IPS DF 19.7 (cell line): ENCODE measurements around the gene IGSF22.

Source experiments
- DNase-seq: peaks from one replicate; pipeline ENCODE4 v3.0.0-alpha.2; 2013; ENCODE audit warnings: low read depth, low spot score

Gene IGSF22

DNA sequence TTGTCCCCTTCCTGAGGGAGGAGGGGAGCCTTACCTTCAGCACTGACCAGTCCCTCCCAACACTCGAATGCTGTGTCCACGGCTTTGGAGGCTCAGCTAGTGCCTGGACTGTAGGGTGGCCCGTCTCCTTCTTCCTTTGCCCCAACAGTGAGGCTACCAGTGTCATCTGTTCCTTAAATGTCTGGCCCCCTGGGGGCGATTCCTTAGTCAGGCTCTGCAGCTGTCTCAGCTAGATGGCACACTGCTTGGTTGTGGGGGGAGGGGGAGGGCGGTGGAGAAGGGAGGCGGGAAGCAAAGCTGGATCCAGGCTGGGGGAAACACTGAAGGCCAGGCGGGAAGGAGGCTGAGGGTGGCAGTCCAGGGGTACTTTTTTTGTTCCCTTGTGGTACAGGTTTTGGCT is at the start of gene IGSF22:
TSS of gene IGSF22 (minus strand) at position 149 of the 400 bp plus-strand sequence. CDS start 1,952 bp downstream, outside the sequence.
- no peak for DNase-seq

GRCh38 chr11:18774801-18775200 is 48.8 kb upstream of the IGSF22 start:
- DNase-seq: no peak

DNA sequence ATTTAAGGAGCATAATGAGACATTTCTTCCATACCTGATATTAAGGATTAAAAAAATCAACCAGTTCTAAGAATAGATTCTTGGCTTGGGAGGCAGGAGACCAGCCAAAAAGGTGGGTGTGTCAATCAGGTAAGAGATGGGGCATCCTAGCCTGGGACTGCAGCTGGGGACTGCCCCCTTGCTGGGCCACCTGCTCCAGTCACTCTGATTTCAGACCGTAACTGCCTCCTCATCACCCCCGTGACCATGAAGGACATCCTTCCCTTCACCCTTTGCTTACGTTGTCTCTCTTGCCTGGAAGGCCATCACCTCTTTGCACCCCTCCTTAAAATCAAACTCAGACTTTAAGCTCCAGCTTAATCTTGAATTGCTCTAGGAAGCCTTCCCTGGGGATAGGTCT is 47.7 kb upstream of the IGSF22 start:
- DNase-seq: no peak

DNA sequence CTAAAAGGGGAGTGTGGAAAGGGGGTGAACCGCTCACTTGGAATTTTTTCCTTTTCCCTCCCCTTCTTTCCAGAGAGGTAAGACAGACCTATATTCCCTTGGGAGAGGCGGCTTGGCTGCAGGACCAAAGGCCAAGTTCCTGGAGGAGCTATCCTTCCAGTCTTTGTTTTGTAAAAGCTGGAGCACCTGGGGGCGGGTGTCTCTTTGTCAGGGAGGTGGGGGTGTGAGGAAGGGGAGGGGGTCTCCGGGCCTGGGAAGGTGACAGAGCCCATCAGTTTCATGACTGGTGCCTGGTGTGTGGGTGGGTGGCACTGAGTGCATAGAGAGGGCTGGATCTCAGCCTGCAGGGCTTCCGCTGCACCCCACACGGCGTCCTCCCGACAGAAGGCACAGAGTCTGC is 47.1 kb upstream of the IGSF22 start:
- no peak for DNase-seq

- DNase-seq: no peak
Measured at GRCh38 chr11:18772211-18772610, 46.2 kb upstream of the IGSF22 start.

GRCh38 chr11:18771266-18772035 is 45.5 kb upstream of the IGSF22 start:
- no peak for DNase-seq

DNA sequence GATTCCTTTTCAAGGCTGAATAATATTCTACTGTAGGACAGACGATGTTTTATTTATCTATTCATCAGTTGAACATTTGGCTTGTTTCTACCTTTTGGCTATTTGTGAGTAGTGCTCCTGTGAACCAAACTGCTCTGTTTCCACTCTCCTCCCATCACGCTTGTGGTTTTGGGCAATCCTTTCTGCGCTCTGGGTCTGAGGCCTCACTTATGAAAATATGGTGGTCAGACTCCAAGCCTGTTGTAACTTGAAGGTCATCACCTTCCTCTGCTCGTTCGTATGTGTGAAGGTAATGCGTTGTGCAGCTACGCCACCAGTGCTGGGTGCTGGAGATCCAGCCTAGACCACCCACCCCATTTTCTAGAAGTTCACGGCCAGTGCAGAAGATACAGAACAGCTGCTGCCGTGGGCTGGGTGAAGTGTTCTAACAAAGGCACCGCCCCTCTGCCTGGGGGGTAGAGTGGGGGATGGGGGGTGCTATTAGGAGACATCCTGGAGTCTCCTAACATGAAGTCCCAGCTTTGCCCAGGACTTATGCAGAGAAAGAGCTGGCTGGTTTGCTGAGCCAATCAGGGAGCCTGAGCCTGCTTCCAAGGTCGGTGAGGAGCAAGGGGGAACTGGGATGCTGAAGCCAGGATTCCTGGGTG is 44.6 kb upstream of the IGSF22 start:
- DNase-seq: no peak

- no peak for DNase-seq
Measured at GRCh38 chr11:18769802-18770456, 43.9 kb upstream of the IGSF22 start.

- no peak for DNase-seq
Measured at GRCh38 chr11:18768978-18769377, 43.0 kb upstream of the IGSF22 start.

DNA sequence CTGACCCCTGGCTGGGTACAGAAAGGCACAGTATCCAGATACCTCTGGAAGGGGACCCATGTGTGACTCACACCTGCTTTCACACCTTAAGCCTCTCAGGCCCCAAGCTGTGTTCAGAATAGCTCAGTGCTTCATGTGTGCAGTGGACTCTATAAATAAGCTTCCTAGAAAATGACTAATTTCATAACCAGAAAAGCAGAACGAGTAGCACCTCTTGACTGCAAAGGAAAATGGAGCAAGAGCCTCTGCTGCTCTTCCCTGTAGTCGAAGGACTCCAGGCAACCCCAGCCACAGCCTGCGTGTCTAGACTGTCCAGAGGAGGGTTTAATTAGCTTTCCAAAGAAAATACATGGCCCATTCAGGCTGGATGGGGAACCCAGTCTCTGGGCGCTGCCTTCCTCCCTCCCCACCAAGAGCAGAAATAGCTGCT is 42.5 kb upstream of the IGSF22 start:
- DNase-seq: no peak

- DNase-seq: no peak
Measured at GRCh38 chr11:18766015-18766414, 40.0 kb upstream of the IGSF22 start.

DNA sequence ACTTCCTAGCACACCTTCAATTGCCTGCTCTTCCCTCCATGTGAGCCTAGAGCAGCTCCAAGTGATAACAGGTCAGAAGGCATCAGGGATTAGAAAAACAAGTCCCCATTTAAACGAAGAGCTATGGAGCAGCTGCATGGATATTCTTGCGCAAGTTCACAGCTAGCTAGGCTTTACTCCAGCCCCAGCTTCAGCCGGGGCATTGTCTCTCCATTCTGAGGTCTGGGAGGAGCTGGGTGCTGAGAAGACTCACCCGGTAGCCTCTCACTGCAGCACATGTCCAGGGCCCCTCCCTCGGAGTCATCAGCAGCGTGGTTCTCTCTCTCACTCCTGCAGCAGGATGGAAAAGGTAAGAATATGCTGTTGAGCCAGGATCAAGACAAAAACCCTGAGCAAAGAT is 39.6 kb upstream of the IGSF22 start:
- DNase-seq: no peak

DNA sequence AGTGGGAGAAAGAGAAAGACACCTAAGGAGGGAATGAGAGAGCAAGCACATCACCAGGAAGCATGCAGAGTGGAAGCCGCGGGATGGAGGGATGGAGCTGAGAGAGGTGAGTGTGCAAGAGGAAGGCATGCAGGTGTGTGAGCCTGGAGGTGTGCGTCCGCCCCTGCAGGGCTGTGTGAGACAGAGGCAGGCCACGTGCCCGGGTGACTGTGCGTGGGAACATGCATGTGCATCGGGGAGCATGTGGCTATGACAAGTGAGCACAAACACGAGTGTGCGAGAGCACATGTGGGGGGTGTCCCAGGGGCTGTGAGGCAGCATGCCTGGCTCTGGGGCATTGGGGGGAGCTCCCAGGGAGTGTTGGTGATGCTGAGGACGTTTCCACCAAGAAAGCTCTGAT is 35.8 kb upstream of the IGSF22 start:
- no peak for DNase-seq

DNA sequence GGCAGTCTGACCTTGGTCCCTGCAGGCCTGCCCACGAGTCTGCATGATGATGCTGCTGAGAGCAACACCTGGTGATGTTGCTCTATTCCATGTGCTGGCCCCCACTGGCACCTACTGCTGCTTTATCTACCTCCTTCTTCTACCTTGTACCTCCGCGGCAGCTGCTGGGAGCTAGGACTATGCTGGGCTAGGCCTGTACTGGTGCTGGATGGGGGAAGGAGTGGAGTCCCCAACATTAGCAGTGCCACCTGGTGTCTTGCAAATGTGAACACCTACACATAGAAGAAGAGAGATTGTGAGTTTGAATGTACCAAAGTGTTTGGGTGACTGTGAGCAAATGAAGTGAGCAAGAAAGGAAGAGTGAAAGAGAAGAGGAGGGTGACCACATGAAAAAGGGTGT is 35.2 kb upstream of the IGSF22 start:
- DNase-seq: no peak

DNA sequence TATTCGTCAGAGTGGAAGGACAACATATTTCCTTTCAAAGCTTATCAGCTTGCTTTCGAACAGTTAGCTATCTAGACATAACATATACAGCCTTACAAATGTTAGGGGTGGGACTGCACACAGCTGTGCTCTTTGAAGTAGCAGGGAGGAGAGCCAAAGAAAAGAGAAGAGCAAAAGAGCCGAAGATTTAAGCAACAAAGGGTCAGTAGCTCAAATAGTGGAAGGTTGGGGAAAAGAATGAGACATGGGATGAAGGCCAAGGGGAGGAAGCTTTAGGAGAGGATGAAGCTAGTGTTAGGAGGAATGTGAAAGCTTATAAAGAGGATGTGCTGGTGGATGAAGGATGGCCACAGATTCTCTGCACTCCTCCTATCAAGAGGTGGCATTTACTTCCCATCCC is 31.8 kb upstream of the IGSF22 start:
- DNase-seq: no peak

DNA sequence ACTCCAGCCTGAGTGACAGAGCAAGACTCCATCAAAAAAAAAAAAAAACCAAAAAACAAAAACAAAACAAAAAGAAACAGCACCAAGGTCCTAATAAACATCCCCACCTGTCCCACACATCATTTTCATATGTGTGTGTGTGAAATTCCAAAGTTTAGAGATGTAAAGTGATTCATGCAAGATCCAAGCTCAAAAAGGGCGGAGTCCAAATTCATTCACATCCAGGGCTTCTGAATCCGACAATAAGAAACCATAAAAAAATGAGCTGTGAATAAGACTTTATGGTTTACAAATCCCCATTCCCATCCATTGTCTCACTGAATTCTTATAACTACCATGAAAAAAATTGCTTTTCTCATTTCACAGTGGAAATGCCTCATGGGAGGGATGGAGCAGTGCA is 30.9 kb upstream of the IGSF22 start:
- DNase-seq: no peak

GRCh38 chr11:18754308-18754707 is 28.3 kb upstream of the IGSF22 start:
- no peak for DNase-seq

DNA sequence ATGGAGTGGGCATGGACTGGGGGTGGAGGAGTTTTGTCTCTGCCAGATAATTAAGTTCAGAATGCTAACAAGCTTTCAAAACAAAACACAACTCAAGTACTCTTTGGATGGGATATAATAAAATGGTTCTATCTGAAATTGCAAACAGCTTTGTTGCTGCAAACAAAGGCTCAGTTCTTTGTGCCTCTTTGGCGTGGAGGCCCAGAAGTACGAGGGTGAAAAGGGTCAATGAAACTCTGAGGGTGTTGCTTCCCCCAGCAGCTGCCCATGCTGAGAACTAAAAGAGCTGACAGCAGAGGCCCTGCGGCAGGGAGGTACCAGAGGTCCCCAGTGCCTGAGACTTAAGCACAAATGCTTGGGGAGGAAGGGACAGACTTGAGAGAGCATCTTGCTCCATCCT is 26.5 kb upstream of the IGSF22 start:
- DNase-seq: no peak

DNA sequence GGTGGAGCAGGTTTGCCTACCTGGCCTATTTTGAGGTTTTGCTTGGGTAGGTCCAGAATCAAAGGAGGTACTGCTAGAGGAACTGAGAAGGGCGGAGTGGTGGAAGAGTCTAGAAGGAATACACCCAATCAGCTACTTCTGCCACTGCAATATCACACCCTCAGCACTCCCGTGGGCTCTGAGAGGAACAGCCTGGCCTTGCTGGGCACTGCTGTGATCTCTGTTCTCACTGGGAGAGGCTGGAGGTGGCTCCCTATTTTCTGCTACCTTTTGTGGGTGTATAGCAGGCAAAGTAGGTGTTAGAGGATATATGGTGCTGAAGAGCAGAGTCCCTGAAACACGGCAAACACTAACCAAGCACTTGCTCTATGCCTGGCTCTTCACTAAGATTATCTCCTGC is 25.0 kb upstream of the IGSF22 start:
- DNase-seq: no peak

DNA sequence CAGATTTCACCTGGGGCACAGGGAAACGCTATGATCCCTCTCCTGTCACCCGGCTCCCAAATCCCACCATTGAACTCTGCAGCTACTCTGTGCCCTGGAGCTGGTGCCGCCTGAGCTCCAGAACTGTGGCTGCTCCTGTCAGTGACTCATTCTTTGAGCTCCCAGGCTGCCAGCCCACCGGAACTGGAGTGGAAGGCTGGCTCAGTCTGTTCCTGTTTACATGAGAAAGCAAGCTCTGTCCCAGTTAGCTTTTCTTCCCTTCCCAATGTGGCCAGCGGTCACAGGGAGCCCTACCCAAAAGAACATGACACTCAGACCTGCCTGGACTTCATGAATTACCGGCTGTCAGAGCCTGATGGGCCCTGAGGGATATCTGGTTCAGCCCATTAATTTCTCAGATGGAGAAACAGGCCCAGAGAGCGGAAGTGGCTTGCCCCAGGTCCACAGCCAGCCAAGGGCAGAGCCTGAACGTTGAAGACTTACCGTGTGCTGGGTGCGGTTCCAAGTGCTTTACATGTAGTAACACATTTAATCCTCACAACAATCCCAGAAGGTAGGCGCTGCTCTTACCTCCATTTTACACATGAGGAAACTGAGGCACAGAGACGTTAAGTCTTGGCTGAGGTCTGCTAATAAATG is 23.8 kb upstream of the IGSF22 start:
- no peak for DNase-seq

GRCh38 chr11:18748766-18749365 is 22.9 kb upstream of the IGSF22 start:
- no peak for DNase-seq

GRCh38 chr11:18745251-18745650 is 19.3 kb upstream of the IGSF22 start:
- DNase-seq: no peak
